T-cell (primary cell): Measurements from ENCODE around the gene ADH1A. TPM values are rescaled to one million over a fixed set of nuclear protein-coding genes. Genes with fewer than 3 reads are reported as not detected.

Experiments used
- ATAC-seq, 4 experiments: fragments of 200-7000 bp in 3 of 4; fragments of 150-1000 bp in 1 of 4; cut with Tn5 transposase; replicated peaks in 1 of 4; 1 replicate in 3 of 4; 2 replicates in 1 of 4; pipeline ENCODE4 v1.10.0; 2021; ENCODE audit warnings: moderate library complexity in 3 of 4, mild to moderate bottlenecking in 2 of 4, moderate number of reproducible peaks in 1 of 4
- CTCF ChIA-PET, 2 donors: fragments of 300-600 bp; sonication (Branson Sonifier 250); formaldehyde crosslinking; loops; one replicate each; lab custom pipeline; 2022; ENCODE audit warnings: antibody characterized with exemption in 2 of 2; lab: Charles Lee
- POLR2A ChIA-PET, 2 donors: fragments of 300-600 bp; sonication (Branson Sonifier 250); formaldehyde crosslinking; loops; one replicate each; lab custom pipeline; 2022; ENCODE audit warnings: antibody characterized with exemption in 2 of 2; lab: Charles Lee
- DNase-seq, 35 experiments: peaks; one replicate each; pipeline versions ENCODE4 v3.0.0 to v3.0.0-alpha.2; 2013 to 2023
- H3K27ac ChIP-seq: one replicate; pipeline ENCODE4 v1.5.1; 2013; ENCODE audit warnings: low read length
- H3K27me3 ChIP-seq, 2 experiments: replicated peaks in 1 of 2; 1 replicate in 1 of 2; 2 replicates in 1 of 2; pipeline versions ENCODE4 v1.6.1 to v1.7.0; 2013; ENCODE audit warnings: low read length in 1 of 2, mixed read lengths in 1 of 2; ENCODE audit not compliant: control insufficient read depth in 2 of 2, insufficient read depth in 2 of 2; ENCODE audit errors: extremely low read depth in 1 of 2
- H3K36me3 ChIP-seq, 2 donors: 1 replicate in 1 of 2; 2 replicates in 1 of 2; pipeline versions ENCODE4 v1.6.1 to v1.7.0; 2013; ENCODE audit warnings: low read length in 1 of 2; ENCODE audit not compliant: control insufficient read depth in 2 of 2, insufficient read depth in 1 of 2; ENCODE audit errors: extremely low read depth in 1 of 2
- H3K4me1 ChIP-seq, 2 experiments: 1 replicate in 1 of 2; 2 replicates in 1 of 2; pipeline versions ENCODE4 v1.6.1 to v1.7.0; 2013; ENCODE audit warnings: low read length in 2 of 2, mixed read lengths in 1 of 2; ENCODE audit not compliant: insufficient read depth in 2 of 2, control insufficient read depth in 1 of 2; ENCODE audit errors: extremely low read depth in 1 of 2
- H3K4me3 ChIP-seq, 2 donors: 1 replicate in 1 of 2; 2 replicates in 1 of 2; pipeline versions ENCODE4 v1.5.1 to v1.7.0; 2013; ENCODE audit warnings: mild to moderate bottlenecking in 2 of 2, low read length in 1 of 2, moderate library complexity in 1 of 2; ENCODE audit not compliant: control insufficient read depth in 1 of 2; ENCODE audit errors: extremely low read depth in 1 of 2
- H3K9me3 ChIP-seq: 2 replicates; pipeline ENCODE4 v1.7.0; 2013
- H3K27ac Mint-ChIP-seq, 2 donors: one replicate each; pipeline ENCODE4 v1.8.0; 2020 to 2021; ENCODE audit warnings: mild to moderate bottlenecking in 2 of 2, mixed read lengths in 2 of 2
- H3K27me3 Mint-ChIP-seq, 2 donors: one replicate each; pipeline ENCODE4 v1.8.0; 2021 to 2022; ENCODE audit warnings: mixed read lengths in 2 of 2
- H3K36me3 Mint-ChIP-seq: one replicate; pipeline ENCODE4 v1.8.0; 2021; ENCODE audit warnings: mixed read lengths
- H3K4me1 Mint-ChIP-seq, 3 donors: one replicate each; pipeline ENCODE4 v1.8.0; 2020 to 2022; ENCODE audit warnings: mixed read lengths in 3 of 3, mild to moderate bottlenecking in 1 of 3
- H3K4me3 Mint-ChIP-seq, 3 donors: one replicate each; pipeline ENCODE4 v1.8.0; 2020 to 2022; ENCODE audit warnings: mild to moderate bottlenecking in 3 of 3, mixed read lengths in 3 of 3, moderate library complexity in 3 of 3
- H3K9me3 Mint-ChIP-seq, 3 donors: one replicate each; pipeline ENCODE4 v1.8.0; 2020 to 2022; ENCODE audit warnings: mixed read lengths in 3 of 3
- WGBS: methylation state at CpG from one replicate; pipeline ENCODE4 v1.1.5; 2013; ENCODE audit warnings: missing lambda C conversion rate; ENCODE audit not compliant: insufficient coverage; 5-methylcytosine and 5-hydroxymethylcytosine counted together
- total RNA-seq, 35 experiments: library from RNA in 6 of 35; stranded (reverse) in 6 of 35; fragments of 120-200 nt in 1 of 35; gene quantifications; one replicate each; pipeline versions ENCODE4 v1.2.1 to v1.2.4 and lab custom pipeline; 2013 to 2026

Gene ADH1A
- total RNA-seq = under 1 TPM in 1 of 5 donors, not detected in 4; 0.20 TPM
- not detected for total RNA-seq (2013)
- total RNA-seq (lab: John Stamatoyannopoulos, UW) = 0 reads per million in 29 experiments

- Histone ChIP-seq H3K4me1 (no peaks in the 10 kb centered on the region), H3K27me3 (peaks cover 0 to 4% of the 10 kb centered on the region in 2 experiments), H3K4me3 (no peak within 1 kb of the TSS), H3K9me3 (no peaks in the 10 kb centered on the region), H3K36me3 (no peaks in the 10 kb centered on the region), H3K27ac (no peak within 1 kb of the TSS)
- POLR2A ChIA-PET = no interaction called here
- H3K4me1 Mint-ChIP-seq = no peaks in the 10 kb centered on the region
- peaks cover 11 to 18% (median 18%) of the 10 kb centered on the region in 3 donors for H3K9me3 Mint-ChIP-seq
- H3K4me3 Mint-ChIP-seq = no peak within 1 kb of the TSS
- DNase-seq = no peak
- no CpG with 5 or more reads among the region's 3 CpGs for WGBS
- ATAC-seq = no peak
- peaks cover 12 to 13% of the 10 kb centered on the region in 2 donors for H3K27me3 Mint-ChIP-seq
- CTCF ChIA-PET = no interaction called here
- no peaks in the 10 kb centered on the region for H3K36me3 Mint-ChIP-seq
- H3K27ac Mint-ChIP-seq = no peak within 1 kb of the TSS
Measured at GRCh38 chr4:99290848-99291786, at the start of gene ADH1A. ADH1A (minus strand) TSS chr4:99290985; CDS start chr4:99290914, 71 bp downstream.

GRCh38 chr4:99339172-99339571, 48.4 kb upstream of the ADH1A start:
- CTCF ChIA-PET = no interaction called here
- Mint-ChIP-seq H3K27ac (no peak overlapping the region), H3K27me3 (peaks cover 7 to 24% of the 10 kb centered on the region in 2 donors), H3K9me3 (no peaks in the 10 kb centered on the region), H3K4me1 (no peaks in the 10 kb centered on the region), H3K4me3 (no peak overlapping the region), H3K36me3 (no peaks in the 10 kb centered on the region)
- ATAC-seq (no peak), DNase-seq (no peak)
- POLR2A ChIA-PET = no interaction called here
- Histone ChIP-seq H3K27me3 (peaks cover 0 to 3% of the 10 kb centered on the region in 2 experiments), H3K27ac (no peak overlapping the region), H3K4me3 (no peak overlapping the region), H3K4me1 (no peaks in the 10 kb centered on the region), H3K36me3 (no peaks in the 10 kb centered on the region), H3K9me3 (no peaks in the 10 kb centered on the region)
- no CpG with 5 or more reads among the region's 3 CpGs for WGBS

GRCh38 chr4:99336553-99336952, 45.8 kb upstream of the ADH1A start:
- H3K9me3 Mint-ChIP-seq = peaks cover 0 to 4% (median 0%) of the 10 kb centered on the region in 3 donors
- peaks cover 4 to 32% of the 10 kb centered on the region in 2 donors for H3K27me3 Mint-ChIP-seq
- DNase-seq = no peak
- H3K4me3 ChIP-seq = no peak overlapping the region
- H3K27me3 ChIP-seq = peaks cover 0 to 3% of the 10 kb centered on the region in 2 experiments
- no peaks in the 10 kb centered on the region for H3K36me3 ChIP-seq
- ATAC-seq = no peak
- ChIA-PET CTCF (no interaction called here), POLR2A (no interaction called here)
- no peak overlapping the region for H3K27ac ChIP-seq
- H3K36me3 Mint-ChIP-seq = no peaks in the 10 kb centered on the region
- H3K4me1 ChIP-seq = no peaks in the 10 kb centered on the region
- no peak overlapping the region for H3K27ac Mint-ChIP-seq
- H3K4me3 Mint-ChIP-seq = no peak overlapping the region
- no peaks in the 10 kb centered on the region for H3K9me3 ChIP-seq
- no CpG with 5 or more reads among the region's 4 CpGs for WGBS
- H3K4me1 Mint-ChIP-seq = no peaks in the 10 kb centered on the region

- H3K36me3 Mint-ChIP-seq = no peaks in the 10 kb centered on the region
- POLR2A ChIA-PET = no interaction called here
- CTCF ChIA-PET = no interaction called here
- Histone ChIP-seq H3K4me1 (no peaks in the 10 kb centered on the region), H3K9me3 (no peaks in the 10 kb centered on the region), H3K27ac (no peak overlapping the region), H3K36me3 (no peaks in the 10 kb centered on the region), H3K4me3 (no peak overlapping the region), H3K27me3 (peaks cover 0 to 7% of the 10 kb centered on the region in 2 experiments)
- H3K4me3 Mint-ChIP-seq = no peak overlapping the region
- no peak for DNase-seq
- no peak overlapping the region for H3K27ac Mint-ChIP-seq
- H3K9me3 Mint-ChIP-seq = peaks cover 0 to 4% (median 0%) of the 10 kb centered on the region in 3 donors
- peaks cover 2 to 27% of the 10 kb centered on the region in 2 donors for H3K27me3 Mint-ChIP-seq
- 57% methylated on average over 1 of the region's 1 CpG for whole genome bisulfite sequencing
- H3K4me1 Mint-ChIP-seq = no peaks in the 10 kb centered on the region
- ATAC-seq = no peak
Measured at GRCh38 chr4:99334880-99335279, 44.1 kb upstream of the ADH1A start.

GRCh38 chr4:99330648-99331047, 39.9 kb upstream of the ADH1A start:
- Mint-ChIP-seq H3K27ac (no peak overlapping the region), H3K4me3 (no peak overlapping the region), H3K27me3 (peaks cover 1 to 19% of the 10 kb centered on the region in 2 donors), H3K4me1 (no peaks in the 10 kb centered on the region), H3K9me3 (peaks cover 0 to 13% (median 0%) of the 10 kb centered on the region in 3 donors), H3K36me3 (no peaks in the 10 kb centered on the region)
- Histone ChIP-seq H3K9me3 (no peaks in the 10 kb centered on the region), H3K4me3 (no peak overlapping the region), H3K27ac (no peak overlapping the region), H3K27me3 (peaks cover 0 to 10% of the 10 kb centered on the region in 2 experiments), H3K36me3 (no peaks in the 10 kb centered on the region), H3K4me1 (no peaks in the 10 kb centered on the region)
- no CpG with 5 or more reads among the region's 3 CpGs for WGBS
- ChIA-PET POLR2A (no interaction called here), CTCF (no interaction called here)
- DNase-seq (no peak), ATAC-seq (no peak)

- no peak overlapping the region for H3K27ac ChIP-seq
- H3K27me3 ChIP-seq = peaks cover 0 to 8% of the 10 kb centered on the region in 2 experiments
- DNase-seq (no peak), ATAC-seq (no peak)
- Mint-ChIP-seq H3K9me3 (peaks cover 0 to 13% (median 0%) of the 10 kb centered on the region in 3 donors), H3K27me3 (peaks cover 1 to 13% of the 10 kb centered on the region in 2 donors), H3K27ac (no peak overlapping the region), H3K4me1 (no peaks in the 10 kb centered on the region), H3K36me3 (no peaks in the 10 kb centered on the region), H3K4me3 (no peak overlapping the region)
- H3K4me3 ChIP-seq = no peak overlapping the region
- ChIA-PET POLR2A (no interaction called here), CTCF (interaction anchor here in 1 of 2 donors (0.7 kb wide), 1 partner anchor 1402 kb away, joined by 3 read pairs; no protein-coding TSS in a partner anchor)
- H3K36me3 ChIP-seq = no peaks in the 10 kb centered on the region
- WGBS = 86% methylated on average over 1 of the region's 2 CpGs
- H3K9me3 ChIP-seq = no peaks in the 10 kb centered on the region
- H3K4me1 ChIP-seq = no peaks in the 10 kb centered on the region
Measured at GRCh38 chr4:99329876-99330275, 39.1 kb upstream of the ADH1A start.
